GM15510 (cell line): ENCODE results near the gene ATG101.

Source experiments
- POLR2A ChIP-seq: IDR thresholded peaks from 3 replicates; pipeline ENCODE4 v1.6.1; 2011; ENCODE audit warnings: borderline replicate concordance; ENCODE audit not compliant: insufficient read length; ENCODE audit errors: extremely low read depth

The ATG101 gene

DNA sequence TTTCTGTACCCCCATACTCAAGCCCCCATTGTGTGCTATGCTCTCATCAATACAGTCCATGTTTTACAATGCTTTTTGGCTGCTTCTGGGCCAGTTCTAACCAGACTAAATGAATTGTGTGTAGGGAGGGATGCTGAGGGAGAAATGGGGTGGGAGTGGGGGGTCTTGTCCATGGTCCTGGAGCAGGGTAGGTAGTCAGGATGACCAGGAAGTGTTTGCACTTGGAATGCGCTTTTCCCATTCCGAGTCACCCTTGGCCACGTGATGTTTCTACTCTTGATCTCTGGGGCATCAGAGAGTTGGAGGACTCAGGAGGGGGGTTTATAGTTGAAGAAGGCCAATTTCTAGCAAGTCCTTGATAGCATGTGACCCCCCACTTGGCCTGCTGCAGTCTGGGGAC lies 8.5 kb downstream of the ATG101 start:
- no peak for TF ChIP-seq POLR2A

DNA sequence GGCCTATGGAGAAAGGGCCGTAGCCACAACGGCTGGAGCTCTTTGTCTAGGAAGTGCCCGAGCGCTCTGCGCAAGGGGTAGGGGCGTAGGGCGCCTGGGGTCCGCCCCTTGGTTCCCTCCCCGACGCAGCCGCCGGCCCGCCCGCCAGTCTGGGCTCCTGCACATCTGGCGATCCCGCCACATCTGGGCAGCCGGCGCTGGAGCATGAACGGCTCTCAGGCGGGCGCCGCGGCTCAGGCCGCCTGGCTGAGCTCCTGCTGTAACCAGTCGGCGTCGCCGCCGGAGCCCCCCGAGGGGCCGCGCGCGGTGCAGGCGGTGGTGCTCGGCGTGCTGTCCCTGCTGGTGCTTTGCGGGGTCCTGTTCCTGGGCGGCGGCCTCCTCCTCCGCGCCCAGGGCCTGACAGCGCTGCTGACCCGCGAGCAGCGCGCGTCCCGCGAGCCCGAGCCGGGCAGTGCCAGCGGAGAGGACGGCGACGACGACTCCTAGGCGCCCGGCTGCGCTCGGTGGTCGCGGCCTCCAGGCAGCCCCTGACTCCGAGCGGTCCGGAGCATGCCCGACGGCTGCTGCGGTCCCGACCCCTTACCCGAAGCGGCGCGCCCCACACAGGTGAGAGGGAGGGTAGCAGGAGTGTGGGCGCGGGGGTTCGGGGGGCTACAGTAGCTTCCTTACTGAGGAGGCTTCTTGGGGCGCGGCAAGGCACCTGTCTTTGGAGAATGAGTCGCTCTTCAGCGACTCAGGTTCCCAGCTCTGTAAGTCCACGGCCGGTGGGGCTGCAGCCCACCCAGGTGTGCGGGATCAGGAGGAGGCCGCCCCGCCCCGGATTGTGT lies 10.0 kb downstream of the ATG101 start, which contains the start of gene SMIM41:
TSS of gene SMIM41 (plus strand) at position 129 of the 827 bp plus-strand sequence. CDS start at position 205, 76 bp downstream.
- TF ChIP-seq POLR2A: no peak

- TF ChIP-seq POLR2A: no peak
Observed at GRCh38 chr12:52080403-52081251, 10.8 kb downstream of the ATG101 start.

GRCh38 chr12:52081263-52081733 lies 11.5 kb downstream of the ATG101 start:
- no peak for TF ChIP-seq POLR2A

DNA sequence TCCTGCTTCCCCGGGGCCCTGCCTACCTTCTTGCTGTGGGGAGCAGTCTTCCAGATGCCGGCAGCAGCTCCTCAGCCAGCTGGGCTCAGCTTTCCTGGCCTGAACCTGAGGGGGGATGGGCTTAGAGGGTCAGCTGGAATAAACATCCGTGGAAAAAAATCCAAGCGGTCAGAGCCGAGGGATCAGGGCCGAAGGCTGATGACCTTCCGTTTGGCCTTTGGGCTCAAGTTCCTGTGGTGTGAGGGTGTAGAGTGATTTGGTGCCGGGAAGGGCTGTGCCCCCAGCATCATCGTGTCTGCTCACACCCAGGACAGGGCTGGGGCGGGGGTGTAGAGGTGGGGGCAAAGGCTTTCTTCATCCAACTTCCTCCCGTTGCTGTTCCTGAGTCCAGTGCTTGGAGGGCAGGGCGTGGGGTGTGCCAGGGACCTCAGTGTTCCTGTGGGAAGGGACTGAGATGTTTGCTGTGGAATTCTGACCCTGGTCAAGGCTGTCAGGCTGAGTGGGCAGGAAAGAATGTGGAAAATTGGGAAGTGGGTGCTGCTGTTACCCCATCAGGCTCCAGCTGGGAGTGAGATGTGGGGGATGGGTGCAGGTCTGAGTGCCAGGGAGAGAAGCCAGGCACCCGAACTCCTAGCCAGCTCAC lies 12.4 kb downstream of the ATG101 start:
- TF ChIP-seq POLR2A: no peak

DNA sequence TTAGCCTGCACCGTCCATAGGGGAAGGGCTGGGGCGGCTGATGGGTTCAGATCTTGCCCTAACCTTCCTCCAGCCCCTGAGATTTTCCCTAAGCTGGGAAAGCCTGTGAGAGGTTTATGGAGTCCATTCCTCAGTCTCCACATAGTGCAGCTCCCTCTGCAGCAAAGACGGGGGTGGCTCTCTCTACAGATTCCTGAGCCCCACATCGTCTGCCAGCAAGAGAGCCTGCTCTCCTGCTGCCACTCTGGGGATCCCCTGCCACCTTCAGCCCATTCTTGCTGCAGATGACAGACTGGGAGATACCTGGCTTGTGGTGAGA lies 12.8 kb downstream of the ATG101 start:
- TF ChIP-seq POLR2A: no peak

DNA sequence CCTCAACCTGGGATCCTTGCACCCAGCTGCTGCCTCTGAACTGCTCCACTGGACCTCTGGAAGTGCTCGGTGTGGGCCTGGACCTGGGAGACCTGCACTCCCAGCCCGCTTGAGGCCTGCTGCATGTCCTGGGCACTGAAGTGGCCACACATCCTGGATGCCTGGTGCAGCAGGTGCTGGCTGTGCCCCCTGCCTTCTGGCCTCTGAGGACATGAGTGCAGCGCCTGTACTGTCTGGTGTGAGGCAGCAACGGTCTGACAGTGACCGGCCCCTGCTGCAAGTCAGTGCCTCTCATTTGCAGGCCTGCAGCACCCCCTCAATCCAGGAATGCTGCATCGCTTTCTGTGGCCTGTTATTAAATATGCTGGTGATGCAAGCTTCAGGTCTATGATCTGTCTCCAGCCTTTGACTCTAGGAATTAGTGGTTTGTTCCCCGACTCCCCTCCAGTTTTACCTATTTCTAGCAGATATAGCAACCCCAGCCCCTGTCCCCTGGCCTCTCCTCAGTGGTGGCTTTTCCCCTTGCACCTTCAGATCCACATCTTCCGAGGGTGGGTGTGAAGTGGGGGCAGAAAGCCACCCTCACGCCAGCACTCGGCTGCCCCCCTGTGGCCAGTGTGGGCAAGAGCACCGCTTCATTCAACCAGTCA lies 13.3 kb downstream of the ATG101 start:
- TF ChIP-seq POLR2A: no peak

- no peak for TF ChIP-seq POLR2A
Observed at GRCh38 chr12:52083638-52083996, 13.8 kb downstream of the ATG101 start.

DNA sequence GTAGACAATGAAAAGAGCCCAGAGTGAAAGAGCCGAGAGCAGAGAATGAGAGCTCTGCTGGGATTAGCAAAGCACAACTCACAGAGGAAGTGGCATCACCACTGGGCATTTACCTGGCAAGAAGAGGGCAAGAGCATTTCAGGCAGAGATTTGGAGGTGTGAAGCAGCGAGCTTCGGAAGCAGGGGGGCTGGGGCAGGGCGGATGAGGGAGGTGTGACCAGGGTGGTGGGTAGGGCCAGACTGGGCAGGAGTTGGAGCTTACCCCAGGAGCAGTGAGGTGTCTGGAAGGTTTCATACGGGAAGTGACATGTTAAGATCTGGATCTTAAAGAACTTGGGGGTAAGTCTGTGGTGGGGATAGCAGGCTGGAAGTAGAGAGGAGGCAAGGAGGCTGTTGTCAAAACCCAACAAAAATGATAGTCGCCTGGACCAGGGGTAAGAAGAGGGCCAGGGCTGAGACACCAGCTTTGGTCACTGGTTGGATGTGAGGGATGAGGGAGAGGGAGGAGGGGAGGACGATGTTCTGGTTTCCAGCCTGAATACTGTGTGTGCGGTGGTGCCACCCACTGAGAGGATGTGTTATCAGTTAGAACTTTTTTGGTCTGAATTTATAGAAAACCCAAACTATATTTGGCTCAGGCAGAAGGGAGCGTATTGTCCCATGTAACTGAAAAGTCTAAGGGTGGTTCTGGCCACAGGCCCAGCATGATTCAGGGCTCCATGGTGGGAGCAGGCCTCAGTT lies 14.9 kb downstream of the ATG101 start:
- no peak for TF ChIP-seq POLR2A

DNA sequence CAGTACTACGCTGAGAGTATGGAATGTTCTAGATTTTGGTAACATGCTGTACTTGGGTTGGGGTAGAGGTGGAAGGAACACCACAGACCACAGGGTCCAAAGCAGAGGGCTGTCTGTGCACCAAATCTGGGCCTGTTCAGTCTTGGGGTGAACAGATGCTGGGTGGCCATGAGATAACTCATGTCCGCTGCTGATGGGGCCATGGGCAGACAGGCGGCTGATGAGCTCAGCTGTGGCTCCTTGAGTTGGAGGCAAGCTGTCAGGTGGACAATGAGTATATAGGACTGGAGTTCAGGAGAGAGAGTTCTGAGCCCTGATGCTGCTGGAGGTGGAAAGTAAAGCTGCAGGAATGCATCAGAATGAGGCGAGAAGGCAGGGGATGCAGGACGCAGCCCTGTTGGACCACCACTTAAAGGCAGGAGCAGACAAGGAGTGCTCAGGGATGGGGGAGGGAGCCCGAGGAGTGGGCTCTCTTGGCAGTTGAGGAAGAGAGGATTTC lies 16.0 kb downstream of the ATG101 start:
- no peak for TF ChIP-seq POLR2A

DNA sequence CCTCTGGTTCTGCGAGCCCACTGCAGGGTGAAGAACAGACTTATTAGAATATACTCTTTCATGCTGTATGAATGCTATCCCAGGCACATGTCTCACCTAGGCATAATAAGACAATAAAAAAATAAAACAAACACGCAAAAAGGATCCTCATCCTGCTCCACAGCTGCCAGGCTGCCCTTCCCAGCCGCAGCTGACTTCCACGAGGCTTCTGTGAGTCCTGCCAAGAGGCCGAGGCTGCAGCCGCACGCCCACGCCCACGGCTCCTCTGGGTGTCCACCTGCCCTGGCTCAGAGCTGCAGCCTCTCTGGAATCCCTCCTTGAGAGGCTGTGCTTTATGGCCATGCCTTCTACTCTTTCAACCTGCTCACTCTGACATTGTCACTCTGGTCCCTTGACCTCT lies 16.6 kb downstream of the ATG101 start:
- no peak for TF ChIP-seq POLR2A

- no peak for TF ChIP-seq POLR2A
Observed at GRCh38 chr12:52086944-52087835, 17.4 kb downstream of the ATG101 start.

- no peak for TF ChIP-seq POLR2A
Observed at GRCh38 chr12:52087961-52088820, 18.4 kb downstream of the ATG101 start.

GRCh38 chr12:52089491-52089890 lies 19.7 kb downstream of the ATG101 start:
- TF ChIP-seq POLR2A: no peak
